GM12878 (cell line): Measurements from ENCODE around the gene PDE1C. TPM values are rescaled to one million over a fixed set of nuclear protein-coding genes. Genes with fewer than 3 reads are reported as not detected.

Source experiments
- ATAC-seq: fragments of 200-7000 bp; cut with Tn5 transposase; 3 replicates; pipeline ENCODE4 v1.9.1; 2020; ENCODE audit warnings: mild to moderate bottlenecking, moderate library complexity
- BruUV-seq: library from RNA; stranded (reverse); fragments of 400-500 nt; replicated peaks from 2 replicates; lab custom pipeline; 2021; lab: Mats Ljungman, UMichigan
- CTCF ChIA-PET: fragments of 300-600 bp; sonication (Branson Sonifier 250); formaldehyde crosslinking; extraction: SDS; loops from one replicate; lab custom pipeline; 2021; ENCODE audit warnings: inconsistent platforms; lab: Yijun Ruan, JAX
- POLR2A ChIA-PET: fragments of 350-600 bp; formaldehyde crosslinking; extraction: SDS; loops from one replicate; lab custom pipeline; 2021; ENCODE audit warnings: inconsistent platforms; lab: Charles Lee
- RAD21 ChIA-PET: fragments of 300-600 bp; sonication (Branson Sonifier 250); formaldehyde crosslinking; loops from one replicate; lab custom pipeline; 2023; ENCODE audit warnings: antibody characterized with exemption; ENCODE audit not compliant: unreplicated experiment; lab: Charles Lee
- SMC1A ChIA-PET: fragments of 300-600 bp; sonication (Branson Sonifier 250); formaldehyde crosslinking; loops from one replicate; lab custom pipeline; 2023; ENCODE audit not compliant: unreplicated experiment, uncharacterized antibody; lab: Charles Lee
- DNase-seq: peaks from one replicate; pipeline ENCODE4 v3.0.0-alpha.2; 2011; ENCODE audit warnings: low read depth, low spot score
- FAIRE-seq: peaks from 3 replicates; lab custom pipeline; 2011; peaks lifted over from hg19 to GRCh38; lab: Jason Lieb, UNC
- H2AFZ ChIP-seq: 2 replicates; pipeline ENCODE4 v1.6.0; 2011; ENCODE audit warnings: low read depth, low read length, control low read depth; ENCODE audit not compliant: control insufficient read depth
- H3K27ac ChIP-seq: 2 replicates; pipeline ENCODE4 v1.5.1; 2011; ENCODE audit warnings: control low read depth; ENCODE audit not compliant: control insufficient read depth, insufficient read depth
- H3K27me3 ChIP-seq, 2 experiments: replicated peaks in 1 of 2; 2 replicates each; pipeline versions ENCODE4 v1.6.0 to v1.6.1; 2011; ENCODE audit warnings: low read length in 1 of 2; ENCODE audit not compliant: control insufficient read depth in 2 of 2, insufficient read depth in 2 of 2
- H3K36me3 ChIP-seq, 2 experiments: 2 replicates each; pipeline ENCODE4 v1.5.1; 2011; ENCODE audit warnings: low read length in 1 of 2; ENCODE audit not compliant: control insufficient read depth in 2 of 2, insufficient read depth in 2 of 2
- H3K4me1 ChIP-seq: 2 replicates; pipeline ENCODE4 v1.6.1; 2011; ENCODE audit warnings: mild to moderate bottlenecking, low read length, moderate library complexity, mixed read lengths; ENCODE audit not compliant: control insufficient read depth, insufficient read depth
- H3K4me2 ChIP-seq: 2 replicates; pipeline ENCODE4 v1.6.0; 2011; ENCODE audit warnings: control low read depth; ENCODE audit not compliant: control insufficient read depth, insufficient read depth
- H3K4me3 ChIP-seq: fragments of 200-600 bp; sonication (generic); 2 replicates; pipeline ENCODE4 v1.5.1; 2016
- H3K79me2 ChIP-seq: 2 replicates; pipeline ENCODE4 v1.6.0; 2011; ENCODE audit warnings: low read length; ENCODE audit not compliant: control insufficient read depth, insufficient read depth
- H3K9ac ChIP-seq: 2 replicates; pipeline ENCODE4 v1.8.0; 2011; ENCODE audit warnings: low read length, control low read depth, mixed read lengths; ENCODE audit not compliant: control insufficient read depth, insufficient read depth
- H3K9me3 ChIP-seq: replicated peaks from 3 replicates; pipeline ENCODE4 v1.5.1; 2011; ENCODE audit warnings: mild to moderate bottlenecking, low read length; ENCODE audit not compliant: control insufficient read depth, insufficient read depth
- H4K20me1 ChIP-seq: 2 replicates; pipeline ENCODE4 v1.6.0; 2011; ENCODE audit not compliant: control insufficient read depth, insufficient read depth
- CEBPB ChIP-seq, 2 experiments: fragments of 150-350 bp in 1 of 2; IDR thresholded peaks; 2 replicates each; pipeline ENCODE4 v1.6.1; 2012 to 2014; ENCODE audit warnings: low read depth in 2 of 2, low read length in 2 of 2, borderline replicate concordance in 1 of 2, inconsistent platforms in 1 of 2
- FOS ChIP-seq: IDR thresholded peaks from 3 replicates; pipeline ENCODE4 v1.6.1; 2011; ENCODE audit warnings: borderline replicate concordance; ENCODE audit not compliant: insufficient read length; ENCODE audit errors: extremely low read depth
- FOXK2 ChIP-seq: fragments of 450-650 bp; IDR thresholded peaks from 2 replicates; pipeline ENCODE4 v1.6.1; 2017; ENCODE audit warnings: mild to moderate bottlenecking, moderate library complexity
- HDAC2 ChIP-seq: fragments of 200-600 bp; sonication (generic); IDR thresholded peaks from 2 replicates; pipeline ENCODE4 v1.6.1; 2017
- HDAC6 ChIP-seq: fragments of 200-600 bp; sonication (generic); IDR thresholded peaks from one replicate; pipeline ENCODE4 v1.8.0; 2017; ENCODE audit warnings: antibody characterized with exemption; ENCODE audit not compliant: unreplicated experiment
- IRF4 ChIP-seq: IDR thresholded peaks from 2 replicates; pipeline ENCODE4 v1.6.1; 2011; ENCODE audit warnings: low read depth, low read length
- KAT2A ChIP-seq: conservative IDR thresholded peaks from 2 replicates; pipeline ENCODE4 v1.6.1; 2011; ENCODE audit warnings: low read depth, low read length; ENCODE audit not compliant: control insufficient read depth
- KLF5 ChIP-seq: fragments of 450-650 bp; IDR thresholded peaks from 2 replicates; pipeline ENCODE4 v1.6.1; 2014; ENCODE audit warnings: mild to moderate bottlenecking; ENCODE audit not compliant: partially characterized antibody
- NFYA ChIP-seq: IDR thresholded peaks from 2 replicates; pipeline ENCODE4 v1.6.1; 2011; ENCODE audit warnings: low read depth, mild to moderate bottlenecking, low read length, improper control_type of control experiment, borderline replicate concordance
- POLR2AphosphoS5 ChIP-seq: IDR thresholded peaks from 2 replicates; pipeline ENCODE4 v1.6.1; 2011; ENCODE audit warnings: mild to moderate bottlenecking, low read length, inconsistent platforms
- RB1 ChIP-seq: fragments of 450-650 bp; formaldehyde crosslinking; IDR thresholded peaks from 2 replicates; pipeline ENCODE4 v1.6.1; 2017; ENCODE audit warnings: mild to moderate bottlenecking, borderline replicate concordance
- SMC3 ChIP-seq: IDR thresholded peaks from 2 replicates; pipeline ENCODE4 v1.6.1; 2011; ENCODE audit warnings: low read length, improper control_type of control experiment, borderline replicate concordance
- TCF12 ChIP-seq: IDR thresholded peaks from 2 replicates; pipeline ENCODE4 v1.6.1; 2011; ENCODE audit warnings: low read depth, mild to moderate bottlenecking, low read length
- ZNF217 ChIP-seq: fragments of 450-650 bp; IDR thresholded peaks from 2 replicates; pipeline ENCODE4 v1.6.1; 2017; ENCODE audit warnings: antibody characterized with exemption, mild to moderate bottlenecking
- WGBS: methylation state at CpG from one replicate; pipeline ENCODE4 v1.1.6; 2016; ENCODE audit warnings: low lambda C conversion rate; ENCODE audit not compliant: insufficient replicate concordance, insufficient coverage; ENCODE audit errors: missing lambda C conversion rate; 5-methylcytosine and 5-hydroxymethylcytosine counted together
- in situ Hi-C: fragments of 300-500 bp; cut with MboI; formaldehyde crosslinking; loops from 9 replicates; pipeline ENCODE4 v1.14.3; 2018; ENCODE audit warnings: mixed read lengths
- intact Hi-C: fragments of 100-400 bp; cut with micrococcal nuclease; formaldehyde crosslinking; loops from one replicate; pipeline ENCODE4 v1.14.2; 2022; ENCODE audit not compliant: unreplicated experiment
- polyA plus RNA-seq, 11 experiments: library from polyadenylated mRNA; depleted of rRNA in 4 of 11; unstranded in 6 of 11; stranded (reverse) in 5 of 11; fragments of >200 nt; fragmentation: Nextera tagmentation in 4 of 11; fragmentation: Illumina TruSeq in 1 of 11; extraction: Ambion mirVana in 4 of 11; extraction: Trizol in 1 of 11; gene quantifications; 1 replicate in 1 of 11; 2 replicates in 10 of 11; pipeline versions ENCODE4 v1.2.1 to v1.2.3, GENCODE V29; 2011 to 2016; ENCODE audit warnings: inconsistent platforms in 2 of 11, missing spikeins in 2 of 11, low read depth in 1 of 11
- total RNA-seq, 4 experiments: library from RNA; depleted of rRNA in 3 of 4; stranded (reverse); fragments of >200 nt in 3 of 4; fragmentation: Illumina TruSeq in 1 of 4; extraction: Trizol in 1 of 4; gene quantifications; 2 replicates each; pipeline versions ENCODE4 v1.2.1 to v1.2.3, GENCODE V29; 2013 to 2021
- TF ChIP-seq, protein P1 (sequence below): fragments of 450-650 bp; IDR thresholded peaks from 2 replicates; pipeline ENCODE4 v1.6.1; 2017; ENCODE audit warnings: mild to moderate bottlenecking, moderate library complexity
- TF ChIP-seq, protein P2 (sequence below): fragments of 450-650 bp; IDR thresholded peaks from 2 replicates; pipeline ENCODE4 v1.6.1; 2016; ENCODE audit warnings: mild to moderate bottlenecking

PDE1C gene
- total and polyA plus RNA-seq, 10 of the 15 experiments (the other 5 are each of a cell fraction or from before 2014, with no cell fraction given), result 0.29 to 2.3 (median 0.70) TPM

DNA sequence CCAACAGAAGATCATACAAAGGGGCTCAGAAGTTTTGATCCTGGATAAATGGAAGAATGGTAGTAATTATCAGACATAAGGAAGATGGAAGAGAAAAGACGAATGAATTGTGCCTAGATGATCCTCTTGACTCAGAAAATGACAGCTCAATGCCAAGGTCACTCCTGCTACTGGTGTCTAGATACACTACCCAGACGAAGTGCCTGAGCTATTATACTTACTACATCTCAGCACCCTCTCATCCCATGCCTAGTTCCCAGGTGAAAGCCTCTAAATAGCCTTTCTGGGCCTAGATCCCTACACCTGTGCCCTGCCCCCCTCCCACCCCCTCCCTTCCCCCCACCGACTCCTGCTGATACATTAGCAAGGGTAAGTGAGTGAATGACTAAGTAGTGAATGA is 25.5 kb downstream of the PDE1C start:
- ChIA-PET SMC1A (interaction anchor here (1.1 to 1.5 kb wide), 2 partner anchors 118 to 151 kb away, joined by 3 to 4 read pairs; no protein-coding TSS in a partner anchor), RAD21 (no interaction called here), CTCF (interaction anchor here (1.1 to 1.5 kb wide), 2 partner anchors 17 to 263 kb away, joined by 3 to 4 read pairs; no protein-coding TSS in a partner anchor), POLR2A (no interaction called here)
- no peak overlapping the region for H3K4me3 ChIP-seq
- no peaks in the 10 kb centered on the region for H3K9me3 ChIP-seq
- BruUV-seq, result no TSS peak
- no peak overlapping the region for H3K4me2 ChIP-seq
- no peaks in the 10 kb centered on the region for H3K79me2 ChIP-seq
- 0% methylated on average over 2 of the region's 3 CpGs for WGBS
- intact Hi-C loops (no loop called here), in situ Hi-C loops (no loop called here)
- no peaks in the 10 kb centered on the region for H4K20me1 ChIP-seq
- H3K9ac ChIP-seq, result no peak overlapping the region
- TF ChIP-seq FOS, result no peak
- TF ChIP-seq, protein P1, sequence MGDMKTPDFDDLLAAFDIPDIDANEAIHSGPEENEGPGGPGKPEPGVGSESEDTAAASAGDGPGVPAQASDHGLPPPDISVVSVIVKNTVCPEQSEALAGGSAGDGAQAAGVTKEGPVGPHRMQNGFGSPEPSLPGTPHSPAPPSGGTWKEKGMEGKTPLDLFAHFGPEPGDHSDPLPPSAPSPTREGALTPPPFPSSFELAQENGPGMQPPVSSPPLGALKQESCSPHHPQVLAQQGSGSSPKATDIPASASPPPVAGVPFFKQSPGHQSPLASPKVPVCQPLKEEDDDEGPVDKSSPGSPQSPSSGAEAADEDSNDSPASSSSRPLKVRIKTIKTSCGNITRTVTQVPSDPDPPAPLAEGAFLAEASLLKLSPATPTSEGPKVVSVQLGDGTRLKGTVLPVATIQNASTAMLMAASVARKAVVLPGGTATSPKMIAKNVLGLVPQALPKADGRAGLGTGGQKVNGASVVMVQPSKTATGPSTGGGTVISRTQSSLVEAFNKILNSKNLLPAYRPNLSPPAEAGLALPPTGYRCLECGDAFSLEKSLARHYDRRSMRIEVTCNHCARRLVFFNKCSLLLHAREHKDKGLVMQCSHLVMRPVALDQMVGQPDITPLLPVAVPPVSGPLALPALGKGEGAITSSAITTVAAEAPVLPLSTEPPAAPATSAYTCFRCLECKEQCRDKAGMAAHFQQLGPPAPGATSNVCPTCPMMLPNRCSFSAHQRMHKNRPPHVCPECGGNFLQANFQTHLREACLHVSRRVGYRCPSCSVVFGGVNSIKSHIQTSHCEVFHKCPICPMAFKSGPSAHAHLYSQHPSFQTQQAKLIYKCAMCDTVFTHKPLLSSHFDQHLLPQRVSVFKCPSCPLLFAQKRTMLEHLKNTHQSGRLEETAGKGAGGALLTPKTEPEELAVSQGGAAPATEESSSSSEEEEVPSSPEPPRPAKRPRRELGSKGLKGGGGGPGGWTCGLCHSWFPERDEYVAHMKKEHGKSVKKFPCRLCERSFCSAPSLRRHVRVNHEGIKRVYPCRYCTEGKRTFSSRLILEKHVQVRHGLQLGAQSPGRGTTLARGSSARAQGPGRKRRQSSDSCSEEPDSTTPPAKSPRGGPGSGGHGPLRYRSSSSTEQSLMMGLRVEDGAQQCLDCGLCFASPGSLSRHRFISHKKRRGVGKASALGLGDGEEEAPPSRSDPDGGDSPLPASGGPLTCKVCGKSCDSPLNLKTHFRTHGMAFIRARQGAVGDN, result no peak
- TF ChIP-seq, protein P2, sequence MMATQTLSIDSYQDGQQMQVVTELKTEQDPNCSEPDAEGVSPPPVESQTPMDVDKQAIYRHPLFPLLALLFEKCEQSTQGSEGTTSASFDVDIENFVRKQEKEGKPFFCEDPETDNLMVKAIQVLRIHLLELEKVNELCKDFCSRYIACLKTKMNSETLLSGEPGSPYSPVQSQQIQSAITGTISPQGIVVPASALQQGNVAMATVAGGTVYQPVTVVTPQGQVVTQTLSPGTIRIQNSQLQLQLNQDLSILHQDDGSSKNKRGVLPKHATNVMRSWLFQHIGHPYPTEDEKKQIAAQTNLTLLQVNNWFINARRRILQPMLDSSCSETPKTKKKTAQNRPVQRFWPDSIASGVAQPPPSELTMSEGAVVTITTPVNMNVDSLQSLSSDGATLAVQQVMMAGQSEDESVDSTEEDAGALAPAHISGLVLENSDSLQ, result no peak
- TF ChIP-seq SMC3, result no peak
- no peak for TF ChIP-seq HDAC2
- TF ChIP-seq NFYA, result no peak
- no peak for TF ChIP-seq KLF5
- no peak for TF ChIP-seq TCF12
- no peak for TF ChIP-seq IRF4
- no peak for TF ChIP-seq HDAC6
- TF ChIP-seq FOXK2, result no peak
- no peak for TF ChIP-seq POLR2AphosphoS5
- TF ChIP-seq CEBPB (IDR thresholded peaks at IDR 0.05; ENCODE audit: borderline replicate concordance in 1 of 2, low read depth in 2 of 2, low read length in 2 of 2), result no peak
- TF ChIP-seq RB1, result no peak
- no peak for TF ChIP-seq KAT2A
- no peak for TF ChIP-seq ZNF217
- DNase-seq (no peak), FAIRE-seq (no peak), ATAC-seq (no peak)
- H3K27ac ChIP-seq, result no peak overlapping the region
- no peaks in the 10 kb centered on the region for H3K27me3 ChIP-seq
- no peaks in the 10 kb centered on the region for H3K4me1 ChIP-seq
- H2AFZ ChIP-seq, result no peak overlapping the region
- H3K36me3 ChIP-seq, result no peaks in the 10 kb centered on the region
